Mesothelial cell of epicardium (in vitro differentiated cells): ENCODE measurements around the gene EIF4E3. TPM values are rescaled to one million over a fixed set of nuclear protein-coding genes. Genes with fewer than 3 reads are reported as not detected.
A peak's percentile ranks its signal among the peaks of the same experiment; 100 is the strongest.

Source experiments
- DNase-seq, 2 experiments: peaks; one replicate each; pipeline ENCODE4 v3.0.0; 2021; ENCODE audit warnings: low spot score in 2 of 2; ENCODE audit not compliant: unreplicated experiment in 2 of 2
- H3K27ac Mint-ChIP-seq: 2 replicates; pipeline ENCODE4 v1.8.0; 2021; ENCODE audit warnings: mixed read lengths
- H3K27me3 Mint-ChIP-seq: 2 replicates; pipeline ENCODE4 v1.8.0; 2021; ENCODE audit warnings: low read depth, mixed read lengths
- H3K36me3 Mint-ChIP-seq: 2 replicates; pipeline ENCODE4 v1.8.0; 2021; ENCODE audit warnings: mixed read lengths
- H3K4me1 Mint-ChIP-seq: 2 replicates; pipeline ENCODE4 v1.8.0; 2021; ENCODE audit warnings: mixed read lengths
- H3K4me3 Mint-ChIP-seq: 2 replicates; pipeline ENCODE4 v1.8.0; 2021; ENCODE audit warnings: mild to moderate bottlenecking, moderate library complexity, mixed read lengths
- H3K9me3 Mint-ChIP-seq: 2 replicates; pipeline ENCODE4 v1.8.0; 2021; ENCODE audit warnings: mixed read lengths
- CTCF ChIP-seq: fragments of 200-600 bp; sonication (generic); IDR thresholded peaks from one replicate; pipeline ENCODE4 v1.5.0; 2021; ENCODE audit warnings: antibody characterized with exemption; ENCODE audit not compliant: unreplicated experiment
- total RNA-seq: library from RNA; stranded (reverse); gene quantifications from 3 replicates; pipeline ENCODE4 v1.2.1, GENCODE V29; 2021

Gene EIF4E3
- total RNA-seq, 1 donor from 2014 or later: 9.9 TPM

- DNase-seq: no peak
- H3K27me3 Mint-ChIP-seq: no peaks in the 10 kb centered on the region
- peaks cover 14% of the 10 kb centered on the region for H3K4me1 Mint-ChIP-seq
- H3K36me3 Mint-ChIP-seq: peaks cover 2% of the 10 kb centered on the region
- no peak for TF ChIP-seq CTCF
- no peak overlapping the region for H3K4me3 Mint-ChIP-seq
- H3K9me3 Mint-ChIP-seq: no peaks in the 10 kb centered on the region
- no peak overlapping the region for H3K27ac Mint-ChIP-seq
Measured at GRCh38 chr3:71704915-71705314, 20.3 kb downstream of the EIF4E3 start.

- no peak for DNase-seq
- H3K27me3 Mint-ChIP-seq: no peaks in the 10 kb centered on the region
- no peak overlapping the region for H3K4me3 Mint-ChIP-seq
- H3K27ac Mint-ChIP-seq: no peak overlapping the region
- TF ChIP-seq CTCF: no peak
- H3K36me3 Mint-ChIP-seq: peaks cover 2% of the 10 kb centered on the region
- H3K9me3 Mint-ChIP-seq: no peaks in the 10 kb centered on the region
- H3K4me1 Mint-ChIP-seq: peaks cover 14% of the 10 kb centered on the region
Measured at GRCh38 chr3:71703797-71704196, 21.4 kb downstream of the EIF4E3 start.

GRCh38 chr3:71702131-71703024 is 22.8 kb downstream of the EIF4E3 start:
- no peak overlapping the region for H3K4me3 Mint-ChIP-seq
- no peak overlapping the region for H3K27ac Mint-ChIP-seq
- DNase-seq: no peak
- no peaks in the 10 kb centered on the region for H3K27me3 Mint-ChIP-seq
- H3K4me1 Mint-ChIP-seq: peaks cover 14% of the 10 kb centered on the region
- H3K9me3 Mint-ChIP-seq: peaks cover 3% of the 10 kb centered on the region
- H3K36me3 Mint-ChIP-seq: peaks cover 12% of the 10 kb centered on the region
- no peak for TF ChIP-seq CTCF

GRCh38 chr3:71701251-71701762 is 23.9 kb downstream of the EIF4E3 start:
- Mint-ChIP-seq H3K9me3 (peaks cover 3% of the 10 kb centered on the region), H3K4me1 (peaks cover 14% of the 10 kb centered on the region)
- TF ChIP-seq CTCF: no peak

GRCh38 chr3:71695000-71695482 is 30.2 kb downstream of the EIF4E3 start:
- H3K4me1 Mint-ChIP-seq: peaks cover 27% of the 10 kb centered on the region
- H3K4me3 Mint-ChIP-seq: no peak overlapping the region
- H3K27me3 Mint-ChIP-seq: no peaks in the 10 kb centered on the region
- TF ChIP-seq CTCF: no peak
- H3K9me3 Mint-ChIP-seq: peaks cover 3% of the 10 kb centered on the region
- DNase-seq: no peak
- H3K36me3 Mint-ChIP-seq: peaks cover 11% of the 10 kb centered on the region
- peak overlapping the region; percentile 39 for H3K27ac Mint-ChIP-seq

More at GRCh38 chr3:71701251-71701762, 23.9 kb downstream of the EIF4E3 start:
- Mint-ChIP-seq H3K27me3 (no peaks in the 10 kb centered on the region), H3K4me3 (no peak overlapping the region), H3K27ac (no peak overlapping the region), H3K36me3 (peaks cover 13% of the 10 kb centered on the region)
- no peak for DNase-seq
